ENCODE results near the gene STAB1.
A peak's percentile ranks its signal among the peaks of the same experiment; 100 is the strongest.
"Not testable (repeated sequence)": the region's sequence is repeated elsewhere in the genome, so short reads cannot be mapped to it uniquely, and the experiment has no call there.

Gene STAB1

GRCh38 chr3:52524752-52525679, 29.9 kb downstream of the STAB1 start:
- DNase-seq: no peak

- DNase-seq: no peak
These were observed 30.8 kb downstream of the STAB1 start for GRCh38 chr3:52525680-52526561.

GRCh38 chr3:52526671-52527038, 31.5 kb downstream of the STAB1 start:
- not testable (repeated sequence) for DNase-seq

DNA sequence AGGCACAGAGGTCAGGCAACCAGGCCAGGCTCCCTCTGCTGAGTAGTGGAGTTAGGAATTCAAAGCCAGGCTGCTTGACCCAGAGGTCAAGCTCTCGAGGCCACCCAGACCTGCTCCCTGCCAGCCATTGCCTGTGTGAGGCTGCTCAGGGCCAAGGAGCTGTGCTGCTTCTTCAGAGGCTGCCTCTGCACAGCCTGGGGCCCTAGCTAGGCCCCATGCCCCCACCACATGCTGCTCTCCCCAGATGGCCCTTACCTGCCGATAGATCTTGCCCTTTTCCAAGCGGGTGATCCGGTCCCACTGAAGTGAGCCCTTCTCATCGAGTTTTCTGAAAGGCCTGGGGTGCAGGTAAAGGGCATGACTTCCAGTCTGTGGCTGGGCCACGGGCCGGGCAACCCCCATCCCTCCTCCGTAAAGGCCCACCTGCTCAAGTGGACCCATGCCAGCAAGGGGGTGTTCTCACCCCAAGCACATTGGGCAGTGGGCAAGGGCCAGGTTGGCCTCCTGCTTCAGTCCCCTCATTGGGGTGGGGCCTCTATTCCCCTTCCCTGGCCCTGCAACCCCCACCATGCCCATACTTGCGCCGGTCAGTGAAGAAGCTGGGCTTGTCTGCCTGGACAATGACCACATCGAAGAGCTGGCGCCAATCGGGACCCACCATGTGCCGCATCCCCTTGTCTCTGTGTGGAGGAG, 32.0 kb downstream of the STAB1 start:
- DNase-seq: no peak

GRCh38 chr3:52527732-52528585, 32.8 kb downstream of the STAB1 start:
- DNase-seq: no peak

- no peak for DNase-seq
These were observed 33.6 kb downstream of the STAB1 start for GRCh38 chr3:52528586-52529375.

- no peak for DNase-seq
These were observed 34.5 kb downstream of the STAB1 start for GRCh38 chr3:52529376-52530333.

- peak in 1 of 3 donors; percentile 21 for DNase-seq
These were observed 36.0 kb downstream of the STAB1 start for GRCh38 chr3:52530918-52531826.

- peak in 1 of 3 donors; percentile 20 for DNase-seq
These were observed 36.9 kb downstream of the STAB1 start for GRCh38 chr3:52531860-52532516.

- peak; percentile 70 to 72 (median 71) for DNase-seq
These were observed 37.3 kb downstream of the STAB1 start for GRCh38 chr3:52532517-52532837.

- peak; percentile 25 to 58 (median 45) for DNase-seq
These were observed 37.9 kb downstream of the STAB1 start for GRCh38 chr3:52532838-52533622.

DNA sequence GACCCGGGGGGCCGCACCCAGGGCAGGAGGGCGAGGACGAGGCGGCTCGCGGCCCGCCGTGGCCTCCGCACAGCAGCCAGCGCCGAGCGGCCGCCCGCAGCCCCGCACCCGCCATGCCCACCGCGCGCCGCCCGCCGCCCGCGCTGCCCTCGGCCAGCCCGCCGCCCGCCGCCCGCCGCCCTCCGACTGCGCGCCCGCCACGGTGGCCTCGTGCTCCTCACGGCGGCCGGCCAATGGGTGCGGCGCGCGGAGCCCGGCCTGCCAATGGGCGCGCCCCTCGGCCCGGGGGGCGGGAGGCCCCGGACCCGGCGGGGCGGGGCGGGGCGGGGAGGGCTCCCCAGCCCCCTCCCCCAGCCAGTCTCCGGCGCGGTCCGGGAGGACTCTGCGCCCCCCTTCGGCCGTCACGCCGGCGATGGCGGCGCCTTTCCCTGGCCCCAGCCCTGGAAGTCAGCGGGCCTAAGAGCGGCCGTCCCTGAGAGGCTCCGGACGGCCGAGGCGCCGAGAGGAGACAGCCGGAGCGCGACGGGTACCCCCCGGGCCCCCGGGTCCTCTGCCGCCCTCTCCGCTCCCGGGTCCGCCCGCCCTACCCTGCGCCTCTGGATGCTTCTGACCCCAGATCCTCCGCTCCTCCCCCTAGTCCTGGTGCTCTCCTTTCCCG, 38.6 kb downstream of the STAB1 start, which contains the start of gene NT5DC2:
NT5DC2 (minus strand) TSS at position 235 of the 658 bp plus-strand sequence; CDS start at position 115, 120 bp downstream.
- DNase-seq: peak; percentile 77 to 92 (median 81)

GRCh38 chr3:52534281-52535183, 39.4 kb downstream of the STAB1 start:
- DNase-seq: no peak

DNA sequence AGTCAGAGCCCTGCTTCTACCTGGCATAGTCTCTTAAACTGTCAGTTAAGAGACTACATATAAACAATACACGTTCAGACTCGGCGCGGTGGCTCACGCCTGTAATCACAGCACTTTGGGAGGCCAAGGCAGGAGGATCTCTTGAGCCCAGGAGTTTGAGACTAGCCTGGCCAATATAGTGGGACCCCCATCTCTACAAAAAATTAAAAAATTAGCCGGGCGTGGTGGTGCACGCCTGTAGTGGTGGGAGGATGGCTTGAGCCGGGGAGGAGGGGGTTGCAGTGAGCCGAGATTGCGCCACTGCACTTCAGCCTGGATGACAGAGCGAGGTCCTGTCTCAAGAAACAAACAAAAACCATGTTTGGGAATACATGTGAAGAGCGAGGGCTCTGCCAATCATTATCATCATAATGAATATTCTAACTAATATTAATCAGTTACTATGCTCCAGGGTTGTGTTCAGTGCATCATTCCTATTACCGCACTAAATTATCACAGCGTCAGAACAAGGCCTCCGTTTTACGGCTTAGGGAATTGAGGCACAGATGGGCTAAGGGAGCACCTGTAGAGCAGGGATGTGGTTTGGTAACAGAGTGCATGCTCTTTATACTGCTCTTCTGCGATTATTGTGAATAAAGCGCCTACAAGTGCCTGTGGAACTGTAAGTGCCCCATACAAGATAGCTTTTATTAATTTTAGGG, 40.4 kb downstream of the STAB1 start:
- DNase-seq: no peak

- no peak for DNase-seq
These were observed 40.9 kb downstream of the STAB1 start for GRCh38 chr3:52536112-52536368.
